GM21619 (cell line): ENCODE measurements around the gene SPTBN2.

Experiments used
- ATAC-seq: cut with Tn5 transposase; IDR thresholded peaks from one replicate; pipeline ENCODE4 v1.9.1; 2021; ENCODE audit not compliant: unreplicated experiment

SPTBN2 gene

DNA sequence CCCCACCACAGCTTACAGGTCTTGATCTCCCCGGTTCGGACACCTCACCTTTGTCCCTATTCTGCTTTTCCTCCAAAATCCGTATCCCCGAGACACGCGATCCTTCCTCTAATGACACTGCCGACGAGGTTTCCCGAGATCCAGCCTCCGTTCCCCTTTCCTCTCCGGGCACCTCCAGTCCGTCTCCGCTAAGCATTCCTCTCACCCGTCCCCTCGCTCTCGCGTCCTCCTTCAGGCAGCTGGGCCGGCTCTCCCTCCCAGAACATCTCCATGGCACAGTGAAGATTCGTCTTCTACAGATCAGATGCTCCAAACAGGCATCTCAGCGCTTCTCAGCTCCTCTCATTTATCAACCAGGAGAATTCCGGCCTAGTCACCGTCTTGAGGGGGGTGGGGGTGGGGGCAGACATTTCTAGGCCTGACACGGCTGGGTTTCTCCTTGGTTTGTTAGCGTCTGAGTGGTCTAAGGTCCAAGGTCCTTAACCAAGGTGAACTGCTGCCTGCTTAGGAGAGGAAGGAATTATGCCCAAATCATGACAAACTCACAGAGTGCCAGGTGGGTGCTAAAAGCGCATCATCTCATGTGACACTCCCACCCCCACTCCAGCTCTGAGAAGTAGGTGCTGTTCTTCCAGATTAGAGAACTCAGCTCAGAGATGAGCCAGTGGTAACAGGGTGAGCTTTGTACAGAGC is at the start of gene SPTBN2:
SPTBN2 (minus strand) TSS at position 524 of the 693 bp plus-strand sequence. CDS start 7,976 bp downstream, outside the sequence.
- ATAC-seq, result no peak

DNA sequence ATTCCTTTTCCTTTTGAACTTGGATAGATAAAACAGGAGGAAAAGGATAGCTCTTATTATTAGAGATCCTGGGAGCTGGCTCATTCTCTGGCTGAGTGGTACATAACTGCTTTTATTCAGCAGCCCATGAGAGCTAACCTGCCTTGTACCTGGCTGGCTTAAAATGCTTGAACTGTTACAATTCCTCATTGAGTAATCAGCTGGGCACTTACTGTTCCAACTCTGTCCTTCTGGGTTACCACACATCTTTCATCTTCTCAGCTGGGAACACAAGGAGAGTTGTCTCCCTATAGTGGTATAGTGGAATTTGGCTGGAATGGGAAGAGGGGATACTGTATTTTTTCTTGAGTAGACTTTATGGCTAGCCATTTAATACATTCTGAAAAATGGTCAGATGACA is 39.8 kb upstream of the SPTBN2 start:
- no peak for ATAC-seq

DNA sequence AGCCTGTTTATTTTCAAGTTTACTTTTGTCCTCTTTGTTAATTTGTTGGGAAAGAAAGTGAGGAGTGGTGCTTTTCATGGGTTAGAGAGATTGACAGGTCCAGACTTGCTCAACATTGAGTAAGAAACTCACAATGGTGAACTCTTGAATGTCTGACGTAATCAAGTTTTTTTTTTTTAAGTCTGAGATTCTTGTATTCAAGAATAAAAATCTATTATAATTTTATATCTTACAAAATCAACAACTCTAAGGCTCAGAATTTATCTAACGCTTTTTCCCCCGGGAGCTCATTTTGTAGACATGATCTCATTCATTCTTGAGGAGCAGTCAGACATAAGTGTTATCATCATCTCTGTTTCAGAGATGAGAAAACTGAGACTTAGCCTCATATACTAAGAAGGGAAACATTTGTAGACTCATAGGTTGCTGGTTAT is 39.1 kb upstream of the SPTBN2 start:
- no peak for ATAC-seq

DNA sequence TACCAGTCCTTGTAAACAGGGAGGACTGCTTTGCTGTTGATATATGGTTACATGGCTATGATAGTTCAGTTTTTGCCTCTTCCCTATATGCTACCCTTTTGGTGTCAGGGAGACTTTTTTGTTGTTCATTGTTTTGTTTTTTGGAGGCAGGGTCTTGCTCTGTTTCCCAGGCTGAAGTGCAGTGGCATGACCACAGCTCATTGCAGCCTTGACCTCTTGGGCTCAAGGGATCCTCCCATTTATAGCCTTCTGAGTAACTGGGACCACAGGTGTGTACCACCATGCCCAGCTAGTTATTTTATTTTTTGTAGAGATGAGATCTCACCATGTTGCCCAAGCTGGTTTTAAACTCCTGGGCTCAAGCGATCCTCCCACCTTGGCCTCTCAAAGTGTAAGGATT is 38.6 kb upstream of the SPTBN2 start:
- no peak for ATAC-seq

DNA sequence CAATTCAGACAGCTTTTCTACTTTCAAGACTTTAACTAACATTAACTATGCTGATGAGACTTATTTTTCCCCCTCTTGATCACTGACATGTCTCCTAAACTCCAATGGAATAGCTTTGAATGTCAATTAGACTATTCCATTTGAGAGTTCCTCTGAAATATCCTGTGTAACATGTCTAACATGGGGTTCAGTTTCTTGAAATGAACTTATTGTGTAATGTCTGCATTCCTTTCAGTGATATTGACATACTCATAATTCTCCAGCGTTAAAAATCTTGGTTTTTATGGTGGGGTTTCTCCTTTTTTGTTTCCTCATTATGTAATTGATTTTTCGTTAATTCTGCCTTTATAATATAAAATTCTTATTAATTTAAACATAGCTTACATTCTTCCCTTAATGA is 37.7 kb upstream of the SPTBN2 start:
- ATAC-seq, result no peak

DNA sequence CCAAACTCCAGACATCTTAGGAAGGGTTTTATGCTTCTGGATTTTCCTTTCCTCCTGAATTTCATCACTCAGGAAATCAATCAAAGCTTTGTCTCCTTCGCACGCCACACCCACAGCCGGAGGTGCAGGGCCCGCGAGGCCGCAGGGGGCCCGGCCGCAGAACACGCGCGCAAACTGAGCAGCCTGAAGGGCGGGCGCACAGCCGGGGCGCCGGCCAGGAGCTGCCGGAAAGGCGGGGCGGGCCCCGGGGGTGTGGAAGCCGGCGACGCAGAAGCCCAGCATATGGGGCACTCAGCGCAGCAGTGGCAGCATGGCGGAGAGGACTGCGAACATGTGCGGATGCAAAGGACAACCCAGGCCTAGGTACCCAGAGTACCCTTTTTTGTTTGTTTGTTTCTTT is 33.1 kb upstream of the SPTBN2 start:
- no peak for ATAC-seq

DNA sequence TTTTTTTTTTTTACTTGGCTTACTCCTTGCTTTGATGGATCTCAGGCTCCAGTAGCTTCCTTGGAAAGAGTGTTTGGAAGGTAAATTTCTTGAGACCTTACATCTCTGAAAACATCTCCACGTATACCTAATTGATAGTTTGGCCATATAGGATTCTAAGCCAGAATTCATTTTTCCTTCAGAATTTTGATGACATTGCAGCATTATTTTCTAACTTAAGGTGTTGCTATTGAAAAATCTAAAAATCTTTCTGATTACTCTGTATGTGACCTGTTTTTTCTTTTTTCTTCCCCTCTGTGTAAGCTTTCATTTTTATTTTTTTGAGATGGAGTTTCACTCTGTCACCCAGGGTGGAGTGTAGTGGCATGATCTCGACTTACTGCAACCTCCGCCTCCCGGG is 23.1 kb upstream of the SPTBN2 start:
- ATAC-seq, result no peak

DNA sequence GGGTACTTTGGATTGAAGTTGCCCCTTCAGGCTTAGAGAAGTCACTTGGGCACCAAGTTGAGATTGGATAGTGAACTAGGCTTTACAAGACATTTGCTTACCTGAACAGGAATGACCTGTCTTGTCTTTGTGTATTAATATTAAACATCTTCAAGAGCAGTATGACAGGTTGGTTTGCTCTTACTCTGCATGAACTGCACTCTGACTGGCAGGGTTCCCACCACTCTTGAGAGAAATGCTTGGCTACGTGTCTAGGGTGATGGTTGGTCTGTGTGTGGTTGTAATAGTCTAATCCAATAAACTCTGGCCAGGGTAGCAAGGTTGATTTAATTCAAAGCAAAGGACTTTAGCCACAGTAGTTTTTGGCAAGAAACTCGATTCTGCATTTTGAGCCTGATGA is 20.1 kb upstream of the SPTBN2 start:
- no peak for ATAC-seq

DNA sequence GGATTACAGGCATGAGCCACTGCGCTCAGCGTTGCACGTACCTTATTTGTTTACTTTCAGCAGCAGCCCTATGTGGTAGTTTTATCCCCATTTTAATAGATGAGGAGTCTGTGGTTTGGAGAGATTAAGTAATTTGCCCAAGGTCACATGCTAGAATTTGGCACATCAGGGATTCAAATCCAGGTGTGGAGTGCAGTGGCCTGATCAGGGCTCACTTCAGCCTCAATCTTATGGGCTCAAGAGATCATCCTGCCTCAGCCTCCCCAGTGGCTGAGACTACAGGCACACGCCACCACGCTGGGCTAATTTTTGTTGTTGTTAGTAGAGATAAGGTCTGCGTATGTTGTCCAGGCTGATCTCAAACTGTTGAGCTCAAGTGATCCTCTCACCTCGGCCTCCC is 18.5 kb upstream of the SPTBN2 start:
- no peak for ATAC-seq

DNA sequence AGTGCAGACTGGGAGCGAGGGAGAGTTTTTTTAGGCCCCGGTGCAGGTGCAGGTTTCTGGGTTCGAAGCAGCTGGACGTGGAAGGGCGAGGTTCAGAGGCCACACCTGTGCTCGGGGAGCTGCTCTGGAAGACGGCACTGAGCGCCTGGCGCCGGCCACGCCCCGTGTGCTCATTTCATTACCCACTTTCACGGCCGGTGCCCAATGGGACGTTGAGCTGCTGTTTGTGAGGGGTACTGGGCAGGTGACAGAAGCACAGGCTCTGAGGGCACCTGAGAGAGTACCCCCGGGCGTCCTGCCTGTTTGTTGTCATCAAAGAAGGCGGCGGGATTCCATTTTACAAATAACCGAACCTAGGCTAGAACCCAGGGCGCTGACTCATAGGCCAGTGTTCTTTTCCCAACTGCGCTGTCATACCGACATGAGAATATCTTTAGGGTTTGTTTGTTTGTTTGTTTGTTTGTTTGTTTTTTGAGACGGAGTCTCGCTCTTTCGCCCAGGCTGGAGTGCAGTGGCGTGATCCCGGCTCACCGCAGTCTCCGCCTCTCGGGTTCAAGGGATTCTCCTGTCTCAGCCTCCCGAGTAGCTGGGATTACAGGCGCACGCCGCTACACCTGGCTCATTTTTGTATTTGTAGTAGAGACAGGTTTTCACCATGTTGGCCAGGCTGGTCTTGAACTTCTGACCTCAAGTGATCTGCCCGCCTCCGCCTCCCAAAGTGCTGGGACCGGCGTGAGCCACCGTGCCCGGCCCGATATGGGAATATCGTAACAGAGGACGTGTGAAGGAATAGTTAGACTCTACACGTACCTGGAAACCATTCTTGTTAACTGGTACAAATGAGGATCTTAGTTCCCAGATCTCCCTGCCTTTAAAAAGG is 16.6 kb upstream of the SPTBN2 start:
- peak; percentile 40 for ATAC-seq

DNA sequence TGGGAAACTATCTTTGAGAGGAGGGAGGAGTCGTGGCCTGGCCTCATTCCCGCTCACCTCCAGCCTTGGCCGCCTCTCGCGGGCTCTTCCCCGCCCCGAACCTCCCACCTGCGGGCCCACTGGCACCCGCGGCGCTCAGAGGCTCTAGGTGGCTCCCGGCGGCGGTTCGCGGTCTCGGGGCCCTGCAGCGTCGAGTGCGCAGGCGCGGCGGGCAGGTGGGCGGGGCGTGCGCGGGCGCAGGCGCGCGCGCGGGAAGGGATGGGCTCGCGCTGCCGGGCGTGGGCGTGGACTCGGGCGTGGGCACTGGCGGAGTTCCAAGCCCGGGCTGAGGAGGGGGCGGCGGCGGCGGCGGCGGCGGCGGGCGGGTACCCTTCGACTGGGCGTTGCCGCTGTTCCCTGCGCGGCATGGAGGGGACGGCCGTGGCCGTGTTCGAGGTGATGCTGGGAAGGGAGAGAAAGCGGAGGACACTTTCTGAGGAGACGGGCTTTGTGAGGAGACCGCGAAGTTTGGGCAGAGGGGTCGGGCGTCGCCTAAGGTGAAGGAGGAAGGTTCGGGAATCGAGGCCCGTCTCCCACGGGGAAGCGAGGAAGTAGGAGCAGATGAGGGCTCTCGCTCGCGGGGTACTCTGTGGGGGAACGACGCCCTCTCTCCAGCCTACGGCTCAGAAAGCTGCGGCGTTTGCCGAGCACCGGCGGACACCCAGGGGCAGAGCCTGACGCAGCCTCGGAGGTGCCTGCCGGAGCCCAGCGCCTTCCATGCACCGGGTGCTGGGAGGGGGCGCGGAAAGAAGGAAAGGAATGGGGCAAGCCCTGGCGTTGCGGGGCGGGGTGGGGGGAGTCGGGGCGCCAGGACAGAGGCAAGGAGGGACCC is 15.7 kb upstream of the SPTBN2 start:
- peak; percentile 74 for ATAC-seq

DNA sequence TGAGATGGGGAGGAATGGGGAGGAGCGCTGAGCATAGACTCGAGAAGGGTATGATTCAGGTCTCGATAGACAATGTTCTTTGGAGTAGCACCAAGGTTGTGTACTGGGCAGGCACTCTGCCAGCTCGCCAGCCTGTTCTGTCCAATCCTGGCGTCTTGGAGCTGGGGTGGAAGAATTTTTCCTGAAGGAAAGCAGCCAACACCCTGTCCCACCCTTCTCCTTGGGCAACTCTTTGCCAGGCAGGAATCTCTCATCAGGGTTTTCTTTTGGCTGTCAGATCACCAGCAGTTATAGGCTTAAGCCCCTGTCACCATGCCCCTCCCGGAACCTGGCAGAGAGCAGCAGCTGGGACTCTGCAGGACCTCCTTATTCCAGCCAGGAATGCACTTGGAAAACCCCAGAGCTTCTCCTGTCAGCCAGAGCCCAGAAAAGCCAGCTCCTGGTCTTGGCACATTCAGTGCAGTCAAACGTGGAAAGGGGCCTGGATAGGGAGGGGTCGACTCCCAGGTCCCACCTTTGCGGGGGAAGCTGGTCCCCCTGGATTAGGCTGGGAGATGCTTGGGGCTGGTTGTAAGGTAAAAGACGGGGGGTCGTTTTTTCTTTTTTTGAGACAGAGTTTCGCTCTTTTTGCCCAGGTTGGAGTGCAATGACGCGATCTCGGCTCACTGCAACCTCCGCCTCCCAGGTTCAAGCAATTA is 14.4 kb upstream of the SPTBN2 start:
- ATAC-seq, result no peak

DNA sequence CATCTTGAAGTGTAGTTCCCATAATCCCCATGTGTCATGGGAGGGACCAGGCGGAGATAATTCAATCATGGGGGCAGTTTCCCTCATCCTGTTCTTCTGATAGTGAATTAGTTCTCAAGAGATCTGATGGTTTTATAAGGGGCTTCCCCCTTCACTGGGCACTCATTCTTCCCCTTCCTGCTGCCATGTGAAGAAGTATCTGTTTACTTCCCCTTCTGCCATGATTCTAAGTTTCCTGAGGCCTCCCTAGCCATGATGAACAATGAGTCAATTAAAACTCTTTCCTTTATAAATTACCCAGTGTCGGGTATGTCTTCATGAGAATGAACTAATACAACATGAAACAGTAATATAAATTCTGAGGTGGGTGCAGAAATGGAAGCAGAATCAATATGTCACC is 12.1 kb upstream of the SPTBN2 start:
- no peak for ATAC-seq

DNA sequence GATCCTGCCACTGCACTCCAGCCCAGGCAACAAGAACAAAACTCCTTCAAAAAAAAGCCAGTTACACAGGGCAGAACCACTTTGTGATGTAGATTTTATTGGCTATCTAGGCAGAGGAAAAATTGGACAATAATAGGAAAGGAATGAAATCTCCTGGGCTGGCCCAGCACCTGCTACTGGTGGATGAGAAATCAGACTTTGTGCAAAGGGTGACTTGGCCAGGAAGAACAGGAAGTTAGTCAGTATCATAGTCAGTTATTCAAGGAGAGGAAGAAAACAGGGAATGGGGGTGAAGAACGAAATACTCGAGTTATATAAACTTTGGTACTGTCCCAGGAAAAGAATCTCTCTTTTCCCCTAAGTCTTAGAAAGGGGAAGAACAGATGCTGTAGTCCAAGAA is 11.0 kb upstream of the SPTBN2 start:
- no peak for ATAC-seq

DNA sequence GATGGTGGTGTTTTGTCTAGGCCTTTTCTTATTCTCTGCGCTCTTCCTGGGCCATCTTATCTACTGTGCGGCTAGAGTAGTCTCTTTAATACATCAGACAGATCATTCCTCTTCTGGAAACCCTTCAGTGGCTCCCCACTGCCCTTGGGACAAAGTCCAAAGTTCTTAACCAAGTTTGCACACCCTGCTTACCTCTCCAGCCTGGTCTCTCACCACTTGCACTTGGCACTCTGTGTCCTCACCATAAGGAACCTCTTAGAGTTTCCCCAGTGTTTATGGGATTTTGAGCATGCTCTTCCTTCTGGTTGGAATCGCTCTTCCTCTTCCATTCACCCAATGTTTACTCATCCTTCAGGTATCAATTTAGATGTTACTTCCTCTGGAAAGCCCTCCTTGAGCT is 5.2 kb upstream of the SPTBN2 start:
- no peak for ATAC-seq

DNA sequence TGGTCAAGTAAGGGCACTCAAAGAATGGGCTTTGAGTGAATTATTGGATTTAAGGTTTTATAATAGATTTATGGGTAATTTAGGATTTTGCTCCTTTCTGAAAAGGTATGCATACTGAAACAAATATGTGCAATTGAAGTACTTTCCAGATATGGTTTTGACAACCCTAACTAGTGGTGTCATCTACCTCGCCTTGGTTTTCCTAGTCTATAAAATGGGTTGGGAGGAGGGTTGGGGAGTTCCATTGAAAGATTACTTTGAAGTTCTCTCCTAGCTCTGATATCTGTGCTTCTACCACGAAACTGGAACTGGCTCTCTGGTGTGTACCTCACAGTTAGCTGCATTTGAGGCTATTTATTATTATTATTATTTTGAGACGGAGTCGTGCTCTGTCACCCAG is 431 bp upstream of the SPTBN2 start:
- ATAC-seq, result no peak

DNA sequence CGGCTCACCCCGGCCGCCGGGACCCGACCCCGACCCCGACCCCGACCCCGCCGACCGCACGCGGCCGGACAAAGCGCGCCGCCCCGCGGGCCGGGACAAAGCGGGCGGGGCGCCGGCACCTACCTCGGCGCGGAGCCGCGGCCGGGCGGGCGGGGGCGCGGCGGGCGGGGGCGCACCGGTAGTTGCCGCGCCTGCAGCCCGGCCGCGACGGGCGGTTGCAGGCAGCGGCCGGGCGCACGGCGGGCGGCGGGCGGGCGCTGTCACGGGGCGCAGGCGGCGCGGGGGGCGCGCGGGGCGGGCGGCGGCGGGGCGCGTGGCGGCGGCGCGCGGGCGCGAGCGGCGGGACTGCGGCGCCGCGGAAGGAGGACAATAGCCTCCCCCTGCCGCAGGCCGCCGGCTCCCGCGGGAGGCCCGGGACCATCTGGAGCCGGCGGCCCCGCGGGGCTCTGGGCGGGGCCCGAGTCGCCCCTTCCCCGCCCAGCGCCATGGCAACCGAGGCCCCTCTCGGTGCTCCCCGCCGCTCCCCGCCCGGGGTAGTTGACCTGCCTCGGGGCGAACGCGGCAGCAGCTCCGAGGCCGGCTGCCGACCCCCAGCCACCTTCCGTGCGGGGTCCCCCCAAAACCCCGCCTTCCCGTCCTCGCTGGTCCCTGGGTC is 851 bp downstream of the SPTBN2 start:
- ATAC-seq, result no peak

DNA sequence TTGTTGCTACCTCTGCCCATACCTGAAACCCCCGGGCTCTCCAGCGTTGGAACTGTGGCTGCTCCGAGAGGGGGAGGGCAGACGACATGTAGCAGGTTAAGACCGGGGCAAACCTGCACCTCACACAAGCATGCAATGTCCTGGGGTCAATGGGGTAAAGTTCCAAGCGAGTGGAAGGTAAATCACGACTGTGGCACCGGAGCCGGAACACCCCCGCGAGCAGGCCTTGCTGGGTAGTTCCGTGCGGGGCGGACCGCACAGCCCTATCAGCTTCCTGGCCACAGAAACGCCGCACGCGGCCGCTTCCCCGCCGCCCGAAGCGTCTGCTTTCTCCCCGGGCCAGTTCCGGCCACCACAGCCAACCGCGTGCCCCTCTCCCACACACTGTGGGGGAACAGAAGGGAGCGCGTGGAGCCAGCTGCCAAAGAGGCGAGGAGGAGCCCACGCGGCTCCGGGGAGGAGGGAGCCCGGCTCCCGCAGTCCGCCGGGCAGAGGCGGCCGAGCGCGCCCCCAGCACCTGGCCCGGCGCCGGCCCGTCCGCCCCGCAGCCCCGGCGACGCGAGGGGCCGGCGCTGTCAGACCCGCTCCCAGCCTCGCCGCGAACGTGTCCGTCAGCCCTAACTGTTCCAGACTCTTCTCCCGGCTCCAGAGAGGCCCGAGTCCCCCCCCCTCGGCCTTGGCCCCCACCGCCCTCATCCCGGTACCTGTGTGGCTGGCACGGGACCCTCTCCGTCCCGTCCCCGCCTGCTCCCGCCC is 1.6 kb downstream of the SPTBN2 start:
- ATAC-seq, result no peak

DNA sequence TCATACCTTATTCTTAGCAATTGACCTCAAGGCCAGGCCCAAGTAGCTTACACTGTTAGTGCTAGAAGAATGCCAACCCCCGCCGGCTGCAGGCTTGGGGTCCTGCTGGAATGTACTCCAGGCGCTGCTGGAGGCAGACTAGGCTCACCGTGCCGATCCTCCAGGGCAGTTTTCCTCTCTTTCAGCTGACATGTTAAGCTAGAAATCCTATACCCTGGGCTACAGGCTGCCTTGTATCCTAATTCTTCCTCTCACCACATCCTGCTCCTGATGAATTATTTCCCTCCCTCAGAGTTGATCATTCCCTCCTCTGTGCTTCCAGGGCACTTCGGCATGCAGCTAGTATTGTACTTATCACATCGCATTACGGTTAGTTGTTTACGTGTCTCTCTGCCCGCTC is 3.4 kb downstream of the SPTBN2 start:
- ATAC-seq, result no peak

DNA sequence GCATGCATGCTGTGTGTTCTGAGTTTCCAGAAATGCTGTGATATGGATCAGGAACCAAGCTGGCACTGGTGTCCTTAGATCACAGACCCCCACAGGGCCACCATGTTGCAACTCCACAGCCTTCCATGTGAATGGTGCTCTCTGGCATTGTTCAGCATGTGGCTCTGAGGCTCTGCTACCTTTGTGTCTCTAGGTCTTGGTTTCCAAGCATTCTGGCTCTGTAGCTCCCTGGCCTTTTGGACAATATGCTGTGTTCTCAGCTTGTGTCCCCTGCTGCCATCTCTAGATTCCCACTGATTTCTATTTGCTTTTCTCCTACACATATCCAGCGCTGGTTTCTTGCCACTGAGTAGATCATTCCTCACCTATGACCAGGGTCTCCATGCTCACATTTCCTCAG is 3.9 kb downstream of the SPTBN2 start:
- no peak for ATAC-seq
